GM19395 (cell line): Measurements from ENCODE around the gene MTX2.
"Not testable (repeated sequence)": the region's sequence is repeated elsewhere in the genome, so short reads cannot be mapped to it uniquely, and the experiment has no call there.

Experiments used
- ATAC-seq: cut with Tn5 transposase; IDR thresholded peaks from one replicate; pipeline ENCODE4 v1.9.1; 2021; ENCODE audit warnings: mild to moderate bottlenecking, moderate library complexity; ENCODE audit not compliant: unreplicated experiment

MTX2 gene

DNA sequence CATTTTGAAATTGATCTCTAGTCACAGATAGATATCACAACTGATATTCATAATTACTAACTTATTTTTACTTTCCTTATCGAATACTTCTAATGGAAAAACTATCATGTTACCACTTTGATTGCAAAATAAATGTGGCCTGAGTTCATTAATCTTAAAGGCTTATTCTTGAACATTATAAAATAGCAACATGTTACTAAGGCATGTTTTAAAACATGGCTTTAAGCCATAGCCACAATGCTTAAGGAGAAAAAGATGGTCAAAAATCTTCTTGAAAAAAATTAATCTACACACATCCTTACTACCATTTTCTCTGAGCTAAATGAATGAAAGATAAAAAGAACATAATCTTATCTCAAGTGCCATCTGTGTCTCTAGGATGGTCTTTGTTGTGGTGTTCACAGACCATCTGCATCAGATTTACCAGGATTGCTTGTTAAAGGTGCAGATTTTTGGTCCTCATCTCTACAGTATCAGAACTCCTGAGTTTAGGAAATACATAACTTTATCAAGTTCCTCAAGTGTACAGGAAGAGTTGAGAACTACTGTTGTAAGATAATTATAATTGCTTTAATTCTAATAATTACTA lies 15.3 kb downstream of the MTX2 start:
- ATAC-seq: no peak

DNA sequence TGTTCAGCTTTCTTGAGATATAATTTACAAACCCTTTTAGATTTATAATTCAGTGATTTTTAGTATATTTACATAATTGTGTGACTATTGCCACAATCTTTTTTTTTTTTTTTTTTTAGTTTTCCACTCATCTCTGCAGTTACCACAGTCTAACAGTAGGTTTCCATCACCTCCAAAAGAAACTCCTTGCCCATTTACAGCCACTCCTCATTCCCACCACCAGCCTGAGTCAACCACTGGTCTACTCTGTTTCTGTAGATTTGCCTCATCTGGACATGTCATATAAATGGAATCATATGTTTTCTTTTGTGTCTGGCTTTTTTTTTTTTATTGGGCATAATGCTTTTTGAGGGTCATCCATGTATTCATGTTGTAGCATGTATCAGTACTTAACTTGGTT lies 16.1 kb downstream of the MTX2 start:
- ATAC-seq: no peak

DNA sequence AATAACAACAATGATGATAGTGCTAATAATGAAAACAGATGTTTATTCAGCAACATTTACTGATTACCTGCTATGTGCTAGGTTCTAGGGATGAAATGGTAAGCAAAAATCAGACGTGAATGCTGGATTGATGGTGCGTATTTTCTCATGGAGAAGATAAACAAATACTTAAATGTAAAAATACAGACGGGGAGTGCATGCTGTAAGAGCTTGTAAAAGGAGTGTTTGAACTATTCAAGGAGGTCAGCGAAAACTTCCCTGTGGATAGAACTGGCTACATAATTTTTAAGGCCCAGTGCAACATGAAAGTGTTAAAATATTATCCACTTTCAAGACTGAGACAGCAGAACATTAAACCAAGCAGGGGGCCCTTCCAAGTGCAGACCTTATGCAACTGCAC lies 22.1 kb downstream of the MTX2 start:
- no peak for ATAC-seq

DNA sequence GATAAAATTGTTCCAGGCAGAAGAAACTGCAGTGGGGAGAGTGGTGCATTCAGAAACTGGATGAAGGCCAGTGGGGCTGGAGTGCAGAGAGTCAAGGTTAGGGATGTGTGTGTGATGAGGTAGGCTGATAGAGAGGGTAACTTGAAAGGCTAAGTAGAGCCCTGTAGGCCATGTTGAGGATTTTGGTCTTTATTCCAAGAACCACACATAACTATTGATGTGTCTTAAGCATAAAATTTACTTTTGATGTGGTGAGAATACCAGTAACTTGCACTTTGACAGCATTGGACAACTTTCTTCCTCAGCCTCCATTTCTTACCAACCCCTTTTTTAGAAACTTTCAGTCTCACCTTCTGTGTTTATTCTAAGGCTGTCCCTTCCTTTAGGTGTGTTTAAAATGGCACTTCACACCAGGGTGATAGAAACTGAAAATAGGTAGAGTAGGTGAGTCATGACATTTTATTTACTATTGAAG lies 22.6 kb downstream of the MTX2 start:
- peak; percentile 94 for ATAC-seq

DNA sequence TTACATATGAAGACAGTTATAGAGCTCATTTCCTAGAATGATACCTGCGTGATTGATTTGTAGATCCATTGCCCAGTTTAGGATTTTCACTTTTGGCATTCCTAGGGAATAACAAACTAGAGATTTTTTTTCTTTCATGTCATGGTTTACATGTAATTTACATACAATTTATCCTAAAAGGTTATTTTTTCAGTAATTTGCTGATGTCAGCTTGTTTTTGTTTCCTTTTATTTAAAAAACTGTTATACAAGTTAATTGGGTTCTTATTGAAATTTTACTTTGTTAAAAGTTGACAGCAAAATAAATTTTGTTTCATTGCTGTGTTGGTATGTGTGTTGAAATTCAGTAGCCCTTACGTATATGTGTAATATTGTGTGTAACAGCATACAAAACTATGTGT lies 23.4 kb downstream of the MTX2 start:
- no peak for ATAC-seq

DNA sequence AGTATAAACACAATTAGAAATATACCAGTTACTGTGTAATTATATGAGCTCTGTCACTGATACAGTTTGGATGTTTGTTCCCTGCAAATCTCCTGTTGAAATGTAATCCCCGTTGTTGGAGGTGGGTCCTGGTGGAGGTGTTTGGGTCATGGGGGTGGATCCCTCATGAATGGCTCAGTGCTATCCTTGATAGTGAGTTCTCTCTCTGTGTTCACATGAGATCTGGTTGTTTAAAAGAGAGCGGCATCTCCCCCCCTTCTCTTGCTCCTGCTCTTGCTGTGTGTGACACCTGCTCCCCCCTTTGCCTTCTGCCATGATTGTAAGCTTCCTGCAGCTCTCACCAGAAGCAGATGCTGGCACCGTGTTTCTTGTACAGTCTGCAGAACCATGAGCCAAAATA lies 24.1 kb downstream of the MTX2 start:
- ATAC-seq: no peak

DNA sequence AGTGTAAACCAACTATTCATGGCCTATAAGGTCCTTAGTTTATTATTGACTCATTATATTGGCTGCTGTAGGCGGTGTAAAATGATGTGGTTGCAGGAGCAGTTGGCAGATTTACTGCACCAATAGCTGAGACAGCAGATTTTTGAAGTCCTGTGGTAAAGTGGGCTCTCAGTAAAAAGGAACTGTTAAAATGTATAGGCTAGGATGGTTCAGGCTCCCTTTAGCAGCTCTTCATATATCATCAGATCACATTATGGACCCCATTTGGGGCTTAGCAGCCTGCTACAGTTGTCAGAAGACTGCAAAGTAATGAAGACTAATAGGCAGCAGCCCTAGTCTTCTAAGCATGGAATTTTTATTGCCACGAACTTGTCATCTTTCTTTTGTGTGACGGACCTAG lies 27.8 kb downstream of the MTX2 start:
- ATAC-seq: no peak

DNA sequence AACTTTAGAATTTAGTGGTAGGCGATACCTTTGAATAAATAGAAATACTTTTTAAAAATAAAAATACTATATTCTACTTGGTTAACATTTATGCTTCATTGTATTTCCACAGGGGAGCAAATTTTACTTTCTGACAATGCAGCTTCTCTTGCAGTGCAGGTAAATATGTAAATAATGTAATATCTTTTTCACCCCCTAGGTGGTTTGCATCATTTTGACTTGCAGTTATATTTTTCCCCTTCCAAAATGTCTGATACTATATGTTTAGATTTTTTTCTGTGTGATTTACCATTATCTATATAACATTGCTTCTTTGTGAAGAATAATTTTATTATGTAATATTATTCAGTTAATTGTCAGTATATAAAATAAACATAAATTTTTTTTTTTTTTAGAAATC lies 28.5 kb downstream of the MTX2 start:
- no peak for ATAC-seq

DNA sequence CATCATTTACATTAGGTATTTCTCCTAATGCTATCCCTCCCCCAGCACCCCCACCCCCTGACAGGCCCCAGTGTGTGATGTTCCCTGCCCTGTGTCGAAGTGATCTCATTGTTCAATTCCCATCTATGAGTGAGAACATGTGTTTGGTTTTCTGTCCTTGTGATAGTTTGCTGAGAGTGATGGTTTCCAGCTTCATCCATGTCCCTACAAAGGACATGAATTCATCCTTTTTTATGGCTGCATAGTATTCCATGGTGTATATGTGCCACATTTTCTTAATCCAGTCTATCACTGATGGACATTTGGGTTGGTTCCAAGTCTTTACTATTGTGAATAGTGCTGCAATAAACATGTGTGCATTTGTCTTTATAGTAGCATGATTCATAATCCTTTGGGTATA lies 36.8 kb downstream of the MTX2 start:
- ATAC-seq: not testable (repeated sequence)

DNA sequence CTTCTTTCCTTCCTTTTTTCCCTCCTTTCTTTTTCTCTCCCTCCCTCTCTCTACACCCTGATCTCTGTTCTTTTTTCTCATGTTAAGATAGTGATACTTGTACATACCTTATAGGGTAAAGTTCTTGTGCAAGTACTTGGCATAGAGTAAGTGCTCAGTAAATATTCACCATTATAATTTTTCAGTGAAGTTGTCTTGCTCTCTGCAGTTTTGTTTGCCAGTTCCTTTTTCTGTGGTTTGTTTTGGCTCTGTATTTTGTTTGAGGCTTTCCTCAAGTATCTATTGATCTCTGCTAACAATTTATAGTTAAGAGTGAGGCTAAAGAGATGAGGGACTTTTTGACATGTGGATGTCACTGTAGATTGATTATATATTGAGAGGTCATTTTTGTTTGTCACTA lies 48.0 kb downstream of the MTX2 start:
- no peak for ATAC-seq

DNA sequence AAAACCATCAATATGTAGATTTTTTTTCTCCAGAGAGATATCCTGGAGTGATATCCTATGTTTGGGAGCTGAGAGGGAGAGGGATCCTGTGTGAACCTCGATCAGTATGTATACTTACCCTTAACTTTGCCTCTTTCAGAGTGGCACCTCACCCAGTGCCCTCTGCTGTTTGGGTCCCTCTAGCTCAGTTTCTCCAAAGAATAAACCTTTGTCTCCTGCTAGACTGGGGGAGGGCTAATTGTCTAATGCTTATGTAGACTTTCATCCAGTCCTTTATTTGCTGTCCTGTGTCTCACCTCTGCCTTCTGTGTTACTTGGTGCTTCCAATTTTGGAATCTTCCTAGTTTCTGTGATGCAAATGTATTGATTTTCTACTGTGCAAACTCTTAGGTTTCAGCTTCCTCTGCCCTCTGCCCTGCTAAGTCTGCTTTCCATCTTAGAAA lies 48.4 kb downstream of the MTX2 start:
- ATAC-seq: no peak

DNA sequence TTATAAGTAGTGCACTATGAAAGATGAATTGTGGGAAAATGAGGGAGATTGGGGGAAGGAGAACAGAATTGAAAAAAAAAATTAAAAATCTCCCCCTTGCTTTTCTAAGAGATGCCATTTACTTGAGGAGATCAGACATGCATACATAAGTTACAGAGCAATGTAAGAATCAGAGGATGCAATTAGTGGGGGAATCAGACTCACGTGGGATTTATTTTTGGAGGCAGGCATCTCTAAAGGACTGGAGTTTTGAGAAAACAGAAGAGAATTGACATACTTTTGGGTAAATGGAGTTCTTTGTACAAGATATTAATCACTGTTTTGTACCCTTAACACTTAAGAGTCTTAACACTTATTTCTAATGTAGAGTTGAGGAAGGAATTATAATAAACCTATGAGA lies 52.7 kb downstream of the MTX2 start:
- ATAC-seq: no peak

DNA sequence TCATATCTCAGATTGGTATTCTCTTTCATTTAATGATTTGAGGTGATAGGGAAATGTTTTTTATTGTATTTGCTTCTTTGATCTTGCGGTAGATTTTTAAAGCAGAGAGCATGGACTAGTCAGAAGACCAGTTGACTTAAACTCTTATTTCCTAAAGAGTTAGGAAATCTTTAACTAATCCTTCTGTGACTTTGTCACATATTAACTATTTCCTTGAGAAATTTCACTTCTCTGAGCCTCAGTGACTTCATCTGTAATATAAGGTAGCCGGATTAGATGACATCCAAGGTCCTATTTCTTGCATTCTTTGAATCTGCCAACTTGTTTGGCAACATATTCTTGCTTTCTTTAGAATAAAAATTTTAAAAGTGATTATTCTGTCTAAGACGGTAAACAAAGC lies 55.6 kb downstream of the MTX2 start:
- ATAC-seq: no peak

DNA sequence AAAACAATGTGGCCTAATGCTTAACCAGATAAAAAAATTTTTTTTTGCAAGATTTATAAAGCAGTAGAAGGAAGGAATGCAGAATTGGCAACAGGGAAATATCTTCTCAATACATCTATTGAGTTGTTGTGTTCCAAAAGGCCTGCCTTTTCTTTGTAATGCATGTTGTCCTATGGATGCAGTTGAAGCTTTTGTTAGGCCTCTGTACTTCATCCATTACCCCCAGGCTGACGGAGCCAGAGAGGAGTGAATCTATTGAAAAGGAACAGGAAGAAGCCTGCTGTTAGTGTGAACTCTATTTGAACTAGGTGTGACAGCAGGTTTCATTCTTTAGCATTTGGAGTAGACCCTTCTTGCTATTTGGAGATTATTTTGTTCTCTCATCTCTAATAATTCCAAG lies 56.5 kb downstream of the MTX2 start:
- ATAC-seq: no peak

DNA sequence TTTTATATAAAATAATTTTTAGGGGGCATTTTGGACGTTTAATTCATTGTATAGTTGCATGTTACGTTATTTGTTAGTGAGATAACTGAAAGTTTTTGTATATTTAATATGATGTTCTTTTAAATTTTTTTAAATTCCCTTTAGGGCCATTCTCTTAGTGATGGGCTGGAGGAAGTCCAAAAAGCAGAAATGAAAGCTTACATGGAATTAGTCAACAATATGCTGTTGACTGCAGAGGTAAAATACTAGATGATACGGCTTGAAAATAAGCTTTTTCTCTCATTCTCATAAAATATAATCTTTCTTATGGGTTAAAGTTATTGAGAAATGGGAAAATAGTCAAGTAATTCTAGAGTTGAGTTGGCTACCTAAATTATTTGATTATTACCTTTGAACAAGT lies 58.9 kb downstream of the MTX2 start:
- ATAC-seq: no peak

DNA sequence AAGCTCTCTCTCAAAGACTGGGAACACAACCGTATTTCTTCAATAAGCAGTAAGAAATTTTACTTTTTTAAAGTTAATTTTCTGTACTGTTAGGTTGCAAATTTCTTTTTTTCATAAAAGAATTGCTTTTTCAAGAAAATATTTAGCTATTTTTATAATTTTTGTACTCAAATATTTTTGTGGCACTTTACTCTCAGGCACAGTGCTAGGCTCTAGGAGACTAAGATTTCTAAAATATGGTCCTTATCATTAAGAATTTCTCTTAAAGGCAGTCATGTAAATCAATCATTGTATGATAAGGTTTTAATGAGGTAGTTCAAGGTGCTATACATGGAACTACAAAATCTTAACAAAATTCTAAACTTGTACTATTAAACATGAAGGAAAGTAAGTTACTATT lies 61.4 kb downstream of the MTX2 start:
- no peak for ATAC-seq

DNA sequence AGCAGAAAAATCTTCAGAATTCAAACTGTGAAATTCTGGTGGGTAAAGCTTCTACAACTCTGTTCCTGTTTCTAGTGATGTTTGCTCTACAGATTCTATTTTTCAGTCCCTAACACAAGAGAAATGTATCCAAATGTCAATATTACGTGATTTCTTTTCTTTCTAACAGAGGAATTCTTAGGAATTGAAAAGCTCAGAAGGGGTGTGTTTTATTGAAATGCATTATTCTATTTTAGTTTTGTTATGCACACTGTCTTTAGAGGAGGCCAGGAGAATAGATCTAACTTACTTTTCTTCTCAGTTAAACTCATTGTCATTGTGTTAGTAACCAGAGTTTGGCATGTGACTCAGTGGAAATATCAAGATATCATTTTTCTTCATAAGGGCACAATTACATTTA lies 62.4 kb downstream of the MTX2 start:
- no peak for ATAC-seq

DNA sequence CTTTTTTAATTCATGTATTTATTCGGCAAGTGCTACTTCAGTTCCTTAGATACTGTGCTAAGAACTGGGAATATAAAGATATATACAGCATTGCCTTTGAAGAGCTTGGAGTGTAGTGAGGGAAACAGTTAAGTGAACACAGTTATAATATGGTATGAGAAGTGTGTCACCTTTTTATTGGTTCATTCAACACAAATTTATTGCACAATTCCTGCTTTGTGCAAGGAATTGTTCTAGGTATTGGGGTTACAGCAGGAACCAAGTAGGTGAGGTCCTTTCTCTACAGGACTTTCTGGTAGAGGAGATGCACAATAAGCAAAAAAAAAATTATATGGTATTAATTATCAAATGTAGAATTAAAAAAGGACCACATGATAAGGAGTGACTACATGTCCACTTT lies 65.5 kb downstream of the MTX2 start:
- ATAC-seq: no peak

DNA sequence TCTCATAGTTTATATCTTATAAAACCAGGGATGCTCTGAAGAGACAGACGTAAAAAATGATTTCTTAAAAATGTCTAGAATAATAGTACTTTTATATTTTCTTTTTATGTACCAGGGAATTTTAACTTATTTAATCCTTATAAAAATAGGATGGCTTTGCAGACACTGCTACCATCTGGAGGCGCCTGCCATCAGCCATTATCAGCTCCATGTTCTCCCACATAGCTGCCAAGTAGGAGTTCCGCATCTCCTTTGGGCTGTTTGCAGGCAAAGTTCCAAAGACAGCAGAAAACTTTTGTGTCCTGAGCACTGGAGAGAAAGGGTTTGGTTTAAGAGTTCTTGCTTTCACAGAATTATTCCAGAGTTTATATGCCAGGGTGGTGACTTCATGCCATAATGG lies 69.2 kb downstream of the MTX2 start:
- ATAC-seq: no peak

DNA sequence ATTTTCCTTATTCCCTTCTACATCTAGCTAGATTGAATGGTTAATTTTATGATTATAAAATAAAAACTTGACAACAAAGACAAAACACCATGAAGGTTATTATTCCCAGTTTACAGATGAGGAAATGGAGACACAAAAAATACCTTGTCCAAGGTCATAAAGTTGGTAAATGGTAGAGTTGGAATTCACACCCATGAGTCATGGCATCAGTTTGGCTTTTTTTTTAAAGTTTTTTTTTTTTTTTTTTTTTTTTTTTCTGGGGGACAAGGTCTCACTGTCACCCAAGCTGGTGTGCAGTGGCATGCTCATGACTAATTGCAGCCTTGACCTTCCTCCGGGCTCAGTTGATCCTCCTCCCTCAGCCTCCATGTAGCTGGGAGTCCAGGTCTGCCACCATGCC lies 70.0 kb downstream of the MTX2 start:
- no peak for ATAC-seq

DNA sequence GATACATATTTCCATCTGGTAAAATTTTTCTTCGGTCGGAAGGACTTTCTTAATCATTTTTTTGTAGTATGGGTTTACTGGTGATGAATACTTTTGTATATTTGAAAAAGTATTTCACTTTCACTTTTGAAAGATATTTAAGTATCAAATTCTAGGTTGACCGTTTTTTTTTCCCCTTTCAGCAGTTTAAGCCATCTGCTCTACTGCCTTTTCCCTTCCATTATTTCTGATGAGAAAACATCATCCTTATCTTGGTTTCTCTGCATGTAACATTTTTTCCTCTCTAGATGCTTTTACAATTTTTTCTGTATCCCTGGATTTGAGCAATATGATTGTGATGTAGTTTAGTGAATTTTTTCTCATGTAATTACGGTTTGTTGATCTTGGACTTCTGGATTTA lies 87.0 kb downstream of the MTX2 start:
- no peak for ATAC-seq

DNA sequence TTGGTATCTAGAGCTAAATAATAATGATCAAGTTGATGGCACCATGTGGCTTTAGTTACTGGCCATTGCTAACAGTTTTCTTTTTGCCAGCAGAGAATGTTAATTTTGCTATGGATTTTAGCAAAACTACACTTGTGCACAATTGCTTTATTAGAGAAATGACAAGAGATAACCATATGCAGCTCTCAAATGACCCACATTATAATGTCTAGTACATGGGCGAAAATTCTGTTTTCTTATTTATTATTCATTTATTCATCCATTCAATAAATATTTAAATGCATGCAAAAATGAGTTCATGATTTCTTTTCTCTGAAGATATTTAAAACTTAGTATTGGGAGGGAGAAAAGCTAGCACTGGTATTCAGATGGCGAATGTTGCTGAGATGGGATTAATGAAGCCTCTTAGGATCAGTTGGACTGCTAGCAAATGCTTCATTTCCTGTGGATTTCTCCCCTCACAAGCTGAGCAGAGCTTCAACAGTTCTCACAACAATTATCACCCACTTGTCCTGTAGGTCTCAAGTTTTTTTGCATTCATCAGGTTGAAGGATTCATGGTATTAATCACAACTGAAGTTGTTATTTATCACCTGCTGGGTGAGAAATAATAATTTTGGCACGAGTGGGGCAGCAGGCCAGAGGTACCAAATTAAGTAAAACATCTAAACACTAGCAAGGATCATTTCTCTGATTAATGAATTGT lies 95.2 kb downstream of the MTX2 start:
- no peak for ATAC-seq

DNA sequence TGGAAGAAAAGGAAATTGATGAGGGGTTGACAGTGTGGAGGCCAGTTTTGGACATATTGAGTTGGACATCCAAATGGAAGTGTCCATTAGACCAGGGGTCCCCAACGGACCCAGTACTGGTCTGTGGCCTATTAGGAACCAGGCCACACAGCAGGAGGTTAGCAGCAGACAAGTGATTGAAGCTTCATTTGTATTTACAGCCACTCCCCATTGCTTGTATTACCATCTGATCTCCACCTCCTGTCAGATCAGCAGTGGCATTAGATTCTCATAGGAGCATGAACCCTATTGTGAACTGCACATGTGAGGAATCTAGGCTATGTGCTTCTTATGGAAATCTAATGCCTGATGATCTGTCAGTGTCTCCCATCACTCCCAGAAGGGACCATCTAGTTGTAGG lies 99.1 kb downstream of the MTX2 start:
- no peak for ATAC-seq
